ENCODE results near the gene SLC6A3.
"Not testable (repeated sequence)": the region's sequence is repeated elsewhere in the genome, so short reads cannot be mapped to it uniquely, and the experiment has no call there.

Gene SLC6A3

GRCh38 chr5:1476967-1477310 lies 31.7 kb upstream of the SLC6A3 start:
- no peak for DNase-seq

GRCh38 chr5:1476181-1476966 lies 31.1 kb upstream of the SLC6A3 start:
- DNase-seq = no peak

GRCh38 chr5:1475544-1475900 lies 30.3 kb upstream of the SLC6A3 start:
- not testable (repeated sequence) for DNase-seq

GRCh38 chr5:1474866-1475543 lies 29.8 kb upstream of the SLC6A3 start:
- DNase-seq = no peak

GRCh38 chr5:1474183-1474839 lies 29.1 kb upstream of the SLC6A3 start:
- DNase-seq = no peak

GRCh38 chr5:1473746-1474145 lies 28.5 kb upstream of the SLC6A3 start:
- no peak for DNase-seq

GRCh38 chr5:1472964-1473628 lies 27.9 kb upstream of the SLC6A3 start:
- DNase-seq = no peak

- DNase-seq = no peak
These were observed 27.0 kb upstream of the SLC6A3 start for GRCh38 chr5:1471997-1472963.

- DNase-seq = no peak
These were observed 26.1 kb upstream of the SLC6A3 start for GRCh38 chr5:1471240-1471853.

- no peak for DNase-seq
These were observed 25.5 kb upstream of the SLC6A3 start for GRCh38 chr5:1470762-1471211.

- no peak for DNase-seq
These were observed 23.6 kb upstream of the SLC6A3 start for GRCh38 chr5:1468629-1469527.

GRCh38 chr5:1468247-1468612 lies 23.0 kb upstream of the SLC6A3 start:
- DNase-seq = no peak

- no peak for DNase-seq
These were observed 22.4 kb upstream of the SLC6A3 start for GRCh38 chr5:1467341-1468246.

- no peak for DNase-seq
These were observed 21.5 kb upstream of the SLC6A3 start for GRCh38 chr5:1466631-1467265.

- DNase-seq = no peak
These were observed 20.8 kb upstream of the SLC6A3 start for GRCh38 chr5:1465966-1466471.

GRCh38 chr5:1465117-1465516 lies 19.9 kb upstream of the SLC6A3 start:
- DNase-seq = no peak

GRCh38 chr5:1464511-1464910 lies 19.3 kb upstream of the SLC6A3 start:
- DNase-seq = no peak

GRCh38 chr5:1464096-1464446 lies 18.8 kb upstream of the SLC6A3 start:
- DNase-seq = no peak
